T-helper 17 cell (primary cell): ENCODE results near the gene ITIH3. TPM values are rescaled to one million over a fixed set of nuclear protein-coding genes. Genes with fewer than 3 reads are reported as not detected.

Experiments used
- ATAC-seq: fragments of 150-1000 bp; cut with Tn5 transposase; 2 replicates; pipeline ENCODE4 v1.10.0; 2021; ENCODE audit warnings: mild to moderate bottlenecking, moderate library complexity
- DNase-seq, 3 donors: peaks; one replicate each; pipeline versions ENCODE4 v3.0.0 to v3.0.0-alpha.2; 2020 to 2021
- H3K9me3 ChIP-seq: one replicate; pipeline ENCODE4 v1.7.0; 2013; ENCODE audit warnings: low read length, mild to moderate bottlenecking; ENCODE audit not compliant: control insufficient read depth, poor library complexity, severe bottlenecking
- H3K27ac Mint-ChIP-seq: one replicate; pipeline ENCODE4 v1.8.0; 2022; ENCODE audit warnings: mild to moderate bottlenecking, moderate library complexity, mixed read lengths
- H3K27me3 Mint-ChIP-seq: one replicate; pipeline ENCODE4 v1.8.0; 2022; ENCODE audit warnings: mixed read lengths
- H3K36me3 Mint-ChIP-seq: one replicate; pipeline ENCODE4 v1.8.0; 2022; ENCODE audit warnings: low read depth, mixed read lengths
- H3K4me1 Mint-ChIP-seq: one replicate; pipeline ENCODE4 v1.8.0; 2022; ENCODE audit warnings: mild to moderate bottlenecking, mixed read lengths
- H3K4me3 Mint-ChIP-seq: one replicate; pipeline ENCODE4 v1.8.0; 2022; ENCODE audit warnings: mild to moderate bottlenecking, moderate library complexity, mixed read lengths
- total RNA-seq, 4 donors: library from RNA in 2 of 4; stranded (reverse) in 2 of 4; gene quantifications; one replicate each; pipeline ENCODE4 v1.2.3 and lab custom pipeline; 2022 to 2026

Gene ITIH3
- total RNA-seq (not detected), total RNA-seq (lab: John Stamatoyannopoulos, UW) (0 reads per million in 2 donors)

GRCh38 chr3:52794612-52795099 is at the start of gene ITIH3:
Gene ITIH3, plus strand, starts transcription at chr3:52794796. Its CDS starts 8 bp downstream, at chr3:52794804.
- H3K36me3 Mint-ChIP-seq = no peaks in the 10 kb centered on the region
- H3K4me3 Mint-ChIP-seq = no peak within 1 kb of the TSS
- H3K27me3 Mint-ChIP-seq = peaks cover 15% of the 10 kb centered on the region
- H3K9me3 ChIP-seq = no peaks in the 10 kb centered on the region
- ATAC-seq (no peak), DNase-seq (no peak)
- peaks cover 2% of the 10 kb centered on the region for H3K4me1 Mint-ChIP-seq
- H3K27ac Mint-ChIP-seq = no peak within 1 kb of the TSS

GRCh38 chr3:52752045-52752660 is 42.4 kb upstream of the ITIH3 start:
- Mint-ChIP-seq H3K27ac (no peak overlapping the region), H3K36me3 (peaks cover 8% of the 10 kb centered on the region), H3K4me3 (no peak overlapping the region), H3K27me3 (no peaks in the 10 kb centered on the region), H3K4me1 (no peaks in the 10 kb centered on the region)
- no peak for DNase-seq
- no peaks in the 10 kb centered on the region for H3K9me3 ChIP-seq
- ATAC-seq = no peak

GRCh38 chr3:52754373-52754772 is 40.2 kb upstream of the ITIH3 start:
- Mint-ChIP-seq H3K36me3 (peaks cover 6% of the 10 kb centered on the region), H3K4me1 (no peaks in the 10 kb centered on the region), H3K4me3 (no peak overlapping the region), H3K27me3 (no peaks in the 10 kb centered on the region), H3K27ac (no peak overlapping the region)
- ATAC-seq (no peak), DNase-seq (no peak)
- no peaks in the 10 kb centered on the region for H3K9me3 ChIP-seq

- peaks cover 6% of the 10 kb centered on the region for H3K36me3 Mint-ChIP-seq
These were observed 38.5 kb upstream of the ITIH3 start for GRCh38 chr3:52756141-52756540.

GRCh38 chr3:52763466-52763865 is 31.1 kb upstream of the ITIH3 start:
- H3K4me1 Mint-ChIP-seq = no peaks in the 10 kb centered on the region

More at GRCh38 chr3:52756141-52756540, 38.5 kb upstream of the ITIH3 start:
- ATAC-seq (no peak), DNase-seq (no peak)
- no peaks in the 10 kb centered on the region for H3K27me3 Mint-ChIP-seq
- no peak overlapping the region for H3K4me3 Mint-ChIP-seq
- H3K9me3 ChIP-seq = no peaks in the 10 kb centered on the region
- no peak overlapping the region for H3K27ac Mint-ChIP-seq
- H3K4me1 Mint-ChIP-seq = no peaks in the 10 kb centered on the region

GRCh38 chr3:52769786-52770455 is 24.7 kb upstream of the ITIH3 start:
- no peaks in the 10 kb centered on the region for H3K36me3 Mint-ChIP-seq
- no peak for DNase-seq
- peaks cover 23% of the 10 kb centered on the region for H3K27me3 Mint-ChIP-seq

More at GRCh38 chr3:52763466-52763865, 31.1 kb upstream of the ITIH3 start:
- Mint-ChIP-seq H3K27me3 (no peaks in the 10 kb centered on the region), H3K27ac (no peak overlapping the region), H3K4me3 (no peak overlapping the region), H3K36me3 (no peaks in the 10 kb centered on the region)
- ATAC-seq (no peak), DNase-seq (no peak)
- no peaks in the 10 kb centered on the region for H3K9me3 ChIP-seq

GRCh38 chr3:52770496-52771333 is 23.9 kb upstream of the ITIH3 start, which contains the start of gene NEK4:
Gene NEK4, minus strand, starts transcription at chr3:52770940. Its CDS starts 194 bp downstream, at chr3:52770746.
- DNase-seq (peak; percentile 46 to 59 (median 59)), ATAC-seq (peak; percentile 89)
- peak within 1 kb of the TSS; percentile 82 for H3K4me3 Mint-ChIP-seq
- H3K27me3 Mint-ChIP-seq = peaks cover 23% of the 10 kb centered on the region
- H3K4me1 Mint-ChIP-seq = peaks cover 23% of the 10 kb centered on the region
- H3K9me3 ChIP-seq = no peaks in the 10 kb centered on the region
- peaks cover 3% of the 10 kb centered on the region for H3K36me3 Mint-ChIP-seq
- peak within 1 kb of the TSS; percentile 91 for H3K27ac Mint-ChIP-seq

More at GRCh38 chr3:52769786-52770455, 24.7 kb upstream of the ITIH3 start:
- no peaks in the 10 kb centered on the region for H3K9me3 ChIP-seq
- Mint-ChIP-seq H3K27ac (peak overlapping the region; percentile 91), H3K4me3 (peak overlapping the region; percentile 82), H3K4me1 (peaks cover 23% of the 10 kb centered on the region)
- no peak for ATAC-seq

- H3K9me3 ChIP-seq = no peaks in the 10 kb centered on the region
- no peak for ATAC-seq
- peaks cover 23% of the 10 kb centered on the region for H3K27me3 Mint-ChIP-seq
- peaks cover 3% of the 10 kb centered on the region for H3K36me3 Mint-ChIP-seq
- no peak for DNase-seq
- peaks cover 23% of the 10 kb centered on the region for H3K4me1 Mint-ChIP-seq
- H3K27ac Mint-ChIP-seq = peak overlapping the region; percentile 91
- H3K4me3 Mint-ChIP-seq = peak overlapping the region; percentile 82
These were observed 23.3 kb upstream of the ITIH3 start for GRCh38 chr3:52771334-52771681.

- H3K36me3 Mint-ChIP-seq = peaks cover 3% of the 10 kb centered on the region
- H3K9me3 ChIP-seq = no peaks in the 10 kb centered on the region
- no peak for DNase-seq
- peak overlapping the region; percentile 91 for H3K27ac Mint-ChIP-seq
- ATAC-seq = no peak
- peaks cover 23% of the 10 kb centered on the region for H3K27me3 Mint-ChIP-seq
- peaks cover 23% of the 10 kb centered on the region for H3K4me1 Mint-ChIP-seq
- H3K4me3 Mint-ChIP-seq = peak overlapping the region; percentile 82
These were observed 22.9 kb upstream of the ITIH3 start for GRCh38 chr3:52771702-52772101.

GRCh38 chr3:52773361-52774065 is 21.1 kb upstream of the ITIH3 start:
- DNase-seq = no peak
- peaks cover 3% of the 10 kb centered on the region for H3K36me3 Mint-ChIP-seq
- H3K9me3 ChIP-seq = no peaks in the 10 kb centered on the region
- peaks cover 23% of the 10 kb centered on the region for H3K4me1 Mint-ChIP-seq
- peaks cover 23% of the 10 kb centered on the region for H3K27me3 Mint-ChIP-seq
- H3K4me3 Mint-ChIP-seq = no peak overlapping the region
- H3K27ac Mint-ChIP-seq = no peak overlapping the region
- no peak for ATAC-seq

- H3K9me3 ChIP-seq = no peaks in the 10 kb centered on the region
- peaks cover 23% of the 10 kb centered on the region for H3K27me3 Mint-ChIP-seq
- H3K4me1 Mint-ChIP-seq = peaks cover 22% of the 10 kb centered on the region
- ATAC-seq = no peak
- no peak overlapping the region for H3K4me3 Mint-ChIP-seq
- DNase-seq = no peak
- peaks cover 3% of the 10 kb centered on the region for H3K36me3 Mint-ChIP-seq
- H3K27ac Mint-ChIP-seq = peak overlapping the region; percentile 32
These were observed 20.4 kb upstream of the ITIH3 start for GRCh38 chr3:52774066-52774713.
